ENCODE data around the gene PCP4.
"Not testable (repeated sequence)": the region's sequence is repeated elsewhere in the genome, so short reads cannot be mapped to it uniquely, and the experiment has no call there.

The PCP4 gene

DNA sequence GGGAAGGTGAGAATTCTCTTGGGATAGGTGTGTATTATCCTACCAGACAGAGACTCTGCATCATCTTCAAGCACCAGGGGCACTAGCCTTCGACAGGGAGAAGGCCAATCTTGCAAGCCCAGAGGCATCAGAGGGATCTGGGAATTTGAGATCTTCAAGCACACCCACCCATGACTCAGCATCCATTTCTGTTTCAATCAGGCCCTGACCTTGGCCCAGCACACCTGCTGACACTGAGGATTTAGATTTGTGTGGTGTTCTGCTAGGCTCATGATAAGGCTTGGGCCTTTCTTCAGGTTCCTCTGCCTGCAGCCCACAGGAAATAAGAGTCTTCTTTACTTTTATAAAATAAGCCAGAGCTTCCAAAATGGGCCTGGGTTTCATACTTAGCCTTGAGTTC, 6.6 kb upstream of the PCP4 start:
- DNase-seq = no peak

DNA sequence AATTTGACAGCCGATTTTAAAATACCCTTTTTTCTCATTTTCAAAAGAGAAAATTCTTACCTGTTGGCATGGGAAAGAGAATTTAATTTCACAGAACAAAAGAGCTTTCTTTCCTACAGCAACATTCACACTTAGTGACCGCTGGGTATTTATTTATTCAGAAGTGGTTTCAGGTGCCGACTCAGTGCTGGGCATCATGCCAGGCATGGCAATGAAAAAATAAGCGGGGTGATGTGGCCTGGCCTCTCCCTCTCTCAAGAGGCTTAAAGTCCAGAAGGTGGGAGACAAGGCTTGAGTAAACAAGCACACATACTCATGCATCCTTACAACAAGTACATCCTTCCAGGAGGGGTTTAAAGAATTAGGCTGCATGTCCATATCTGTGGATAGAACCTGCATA, 4.1 kb upstream of the PCP4 start:
- DNase-seq = no peak

DNA sequence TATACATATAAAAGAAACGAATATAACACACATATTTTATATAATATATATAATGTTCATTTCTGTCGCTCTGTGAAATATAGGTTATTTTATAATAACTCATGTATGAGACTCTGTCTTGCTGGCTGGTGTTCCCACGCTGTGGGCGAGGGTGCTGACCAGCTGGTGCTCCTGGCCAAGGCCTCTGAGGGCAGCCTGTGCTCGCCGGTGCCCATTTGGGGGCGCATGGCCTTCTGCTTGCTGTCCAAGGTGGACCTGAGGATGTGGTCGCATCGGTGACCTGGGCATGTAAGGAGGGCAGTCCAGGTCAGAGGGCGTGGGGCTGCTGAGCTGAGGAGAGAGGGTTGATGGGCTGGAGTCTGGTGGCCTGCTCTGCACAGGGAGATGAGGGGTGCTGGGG, 1.1 kb upstream of the PCP4 start:
- DNase-seq = no peak

DNA sequence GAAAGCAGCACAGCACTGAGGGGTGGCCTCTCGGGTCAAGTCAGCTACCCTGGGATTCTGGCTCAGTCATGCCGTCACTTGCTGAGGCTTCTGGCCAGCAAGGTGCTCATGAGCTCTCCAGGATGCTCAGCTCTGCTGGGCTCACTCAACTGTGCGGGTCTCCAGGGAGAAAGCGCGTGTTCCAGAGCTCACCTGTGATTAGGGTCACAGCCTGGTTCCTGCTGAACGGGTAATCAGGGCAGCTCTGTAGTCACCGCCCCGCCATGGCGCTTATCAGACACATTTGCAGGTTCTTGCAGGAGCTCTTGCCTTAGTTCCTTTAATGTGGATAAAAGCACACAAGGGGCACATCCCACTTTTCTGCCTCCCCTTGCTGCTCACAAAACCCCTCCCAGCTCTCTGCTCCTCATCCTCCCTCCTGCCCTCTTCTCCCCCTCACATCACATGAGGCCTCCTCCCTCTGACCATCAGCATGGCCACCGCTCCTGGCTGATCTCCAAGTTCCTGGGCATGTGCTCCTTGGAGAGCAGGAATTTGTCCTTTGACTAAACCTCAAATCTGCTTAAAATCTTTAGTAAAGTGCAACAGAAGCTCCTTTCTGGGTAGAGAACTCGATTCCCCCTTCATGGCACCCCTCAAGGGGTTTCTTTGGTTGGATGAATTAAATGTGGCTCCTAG, 2.0 kb downstream of the PCP4 start:
- DNase-seq = peak; percentile 17

DNA sequence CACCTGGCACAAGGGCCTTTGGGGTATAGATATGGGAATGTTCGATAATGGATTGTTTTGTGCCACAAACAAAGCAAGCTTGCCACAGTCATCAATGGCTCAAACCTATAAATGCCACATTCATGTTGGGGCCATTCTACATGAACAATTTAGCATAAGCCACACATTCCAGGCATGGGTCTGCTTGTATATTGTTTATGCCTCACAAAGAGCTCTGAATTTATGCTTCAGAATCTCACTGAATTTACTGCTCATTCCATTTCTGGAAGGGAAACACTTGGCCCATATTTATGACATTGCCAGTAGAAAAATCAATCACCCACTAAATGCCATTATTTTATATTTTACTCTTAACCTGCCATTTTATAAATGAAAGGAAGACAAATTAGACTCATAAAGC, 6.4 kb downstream of the PCP4 start:
- DNase-seq = no peak

DNA sequence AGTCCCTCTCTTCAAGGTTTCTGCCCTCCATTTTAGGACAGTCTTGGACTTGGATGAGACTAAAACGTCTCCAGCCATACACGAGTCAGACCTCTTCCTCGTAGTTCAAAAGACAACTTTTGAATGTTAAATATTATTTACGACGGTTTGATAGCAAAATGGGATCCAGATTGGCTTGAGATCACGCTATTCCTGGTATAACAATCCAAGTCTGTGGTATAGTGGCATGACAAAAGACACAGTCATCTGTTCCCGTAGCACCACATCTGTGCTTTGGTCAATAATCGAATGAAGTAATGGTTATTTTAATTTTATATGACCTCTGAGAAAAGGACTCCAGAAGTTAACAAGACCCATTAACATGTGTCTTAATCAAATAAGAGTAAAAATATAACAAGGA, 7.0 kb downstream of the PCP4 start:
- no peak for DNase-seq

DNA sequence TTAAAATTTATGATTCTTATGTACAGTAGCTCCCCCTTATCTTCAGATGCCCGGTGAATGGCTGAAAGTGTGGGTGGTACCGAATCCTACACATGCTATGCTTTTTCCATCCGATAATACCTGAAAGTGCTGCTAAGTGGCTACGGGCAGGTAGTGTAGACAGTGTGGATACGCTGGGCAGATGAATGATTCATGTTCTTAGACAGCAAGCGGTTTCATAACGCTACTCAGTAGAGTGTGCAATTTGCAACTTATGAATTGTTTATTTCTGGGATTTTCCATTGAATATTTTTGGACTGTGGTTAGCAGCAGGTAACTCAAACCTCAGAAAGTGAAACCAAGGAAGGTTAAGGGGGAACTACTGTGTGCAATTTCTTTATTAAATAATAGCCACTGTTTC, 7.5 kb downstream of the PCP4 start:
- no peak for DNase-seq

DNA sequence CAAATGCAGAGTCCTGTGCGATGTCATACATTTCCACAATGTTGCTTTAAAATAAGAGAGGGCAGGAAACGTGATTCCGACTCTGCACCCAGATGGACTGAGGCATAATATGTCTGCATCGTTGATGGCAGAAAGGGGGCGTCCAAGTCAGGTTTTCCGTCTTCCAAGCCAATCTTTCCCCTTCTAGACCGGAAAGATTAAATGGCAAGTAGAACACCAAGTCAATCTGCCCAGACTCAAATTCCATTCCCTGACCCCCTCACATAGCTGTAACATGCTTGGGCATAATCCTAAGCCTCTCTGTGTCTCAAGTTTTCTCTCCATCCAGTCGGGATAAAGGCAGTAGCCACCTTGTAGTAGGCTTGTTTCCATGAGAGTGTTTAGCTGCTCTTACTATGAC, 14.4 kb downstream of the PCP4 start:
- no peak for DNase-seq

DNA sequence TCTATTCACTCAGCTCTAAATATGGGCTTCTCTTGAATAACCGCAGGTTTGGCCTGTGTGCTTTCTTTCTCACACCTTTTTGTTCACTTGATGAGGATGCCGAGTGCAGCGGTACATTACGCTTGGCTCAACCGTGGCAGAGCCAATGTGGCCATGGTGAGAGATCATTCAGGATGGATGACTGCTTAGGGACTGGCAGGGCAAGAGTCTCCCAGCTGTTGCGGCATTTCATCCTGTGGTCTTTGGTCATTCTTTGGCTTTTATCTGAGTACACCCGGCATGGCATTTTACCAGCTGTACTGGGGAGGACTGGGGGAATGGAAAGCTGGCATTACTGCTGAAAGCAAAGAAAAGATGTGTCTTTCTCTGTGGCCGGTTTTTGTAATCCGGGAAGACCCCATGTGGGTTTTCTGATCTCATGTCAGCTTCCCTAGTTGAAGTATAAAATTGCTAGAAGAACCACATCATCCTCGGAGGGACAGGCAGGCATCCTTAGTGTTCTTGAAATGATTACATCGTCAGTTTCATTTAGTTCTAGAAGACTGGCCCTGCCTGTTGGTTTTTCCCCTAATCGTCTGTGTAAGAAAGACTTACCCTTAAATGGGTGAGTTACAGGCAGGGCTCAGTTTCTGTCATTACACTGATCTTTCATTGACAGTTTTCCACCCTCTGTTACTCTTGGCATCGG, 15.1 kb downstream of the PCP4 start:
- DNase-seq = no peak

DNA sequence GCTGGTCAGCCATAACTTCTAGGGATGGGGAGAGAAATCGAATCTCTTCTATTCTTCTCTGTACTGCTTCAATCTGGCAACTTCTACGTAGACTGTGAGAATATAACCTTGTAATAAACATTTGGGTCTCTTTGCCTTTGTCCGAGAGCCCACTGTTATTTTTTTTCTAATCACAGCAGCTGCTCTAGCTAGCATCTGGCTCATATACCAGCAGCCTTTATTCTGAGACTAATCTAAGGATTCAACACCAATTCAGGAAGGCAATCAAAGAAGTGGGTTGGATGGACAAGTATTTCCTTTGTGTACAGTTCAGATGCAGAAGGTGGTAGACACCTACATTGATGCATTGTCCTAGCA, 15.6 kb downstream of the PCP4 start:
- no peak for DNase-seq

DNA sequence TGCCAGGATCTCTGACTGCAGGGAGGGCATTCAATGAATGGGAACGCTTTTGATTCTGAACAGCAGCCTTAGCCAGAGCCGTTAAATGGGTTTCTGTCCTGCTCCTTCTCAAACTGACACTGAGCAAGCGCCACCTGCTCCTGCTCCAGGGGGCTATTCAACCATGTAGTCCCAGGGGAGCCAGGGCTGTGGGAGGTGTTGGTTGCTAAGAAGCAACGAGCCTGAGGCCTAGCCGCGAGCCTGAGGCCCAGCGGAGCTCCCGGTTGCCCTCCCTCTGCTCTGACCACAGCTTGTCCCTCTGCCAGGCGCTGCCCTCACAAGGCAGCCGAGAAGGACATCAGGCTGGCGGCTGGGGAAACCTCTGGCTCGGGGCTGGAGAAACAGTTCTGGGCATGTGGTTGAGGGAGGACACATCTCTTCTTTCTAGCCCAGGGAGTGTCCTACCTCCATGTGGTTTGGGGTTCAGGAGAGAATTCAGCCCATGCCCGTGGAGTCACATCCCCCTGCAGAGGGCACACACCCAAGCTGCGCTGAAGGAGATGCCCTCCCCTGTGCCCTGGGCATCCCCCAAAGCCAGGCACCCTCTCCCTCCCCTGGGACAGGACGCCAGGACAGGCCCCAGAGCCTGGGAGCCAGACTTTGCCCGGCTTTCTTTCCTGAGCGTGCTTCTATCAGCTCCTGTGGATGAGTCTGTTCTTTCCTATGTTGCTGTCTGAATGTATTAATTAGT, 18.0 kb downstream of the PCP4 start:
- DNase-seq = peak; percentile 43

DNA sequence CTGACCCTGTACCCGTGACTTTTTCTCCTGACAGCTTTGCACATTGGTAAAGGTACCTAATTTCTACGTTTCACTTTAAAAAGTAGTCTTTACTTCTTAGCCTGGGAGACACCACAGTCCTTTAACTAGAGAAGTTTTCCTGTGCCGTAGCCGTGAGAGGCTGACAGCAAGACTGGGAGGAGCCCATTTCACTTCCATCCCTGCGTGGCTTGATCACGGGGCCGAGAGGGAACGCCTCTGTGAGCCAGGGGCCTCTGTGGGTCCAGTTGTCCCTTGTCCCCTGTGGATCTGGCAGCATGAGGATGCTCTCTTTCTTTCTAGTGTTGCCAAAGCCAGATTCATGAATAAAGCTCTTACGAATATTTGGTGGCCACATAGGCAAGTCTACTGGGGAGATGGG, 21.6 kb downstream of the PCP4 start:
- DNase-seq = no peak

DNA sequence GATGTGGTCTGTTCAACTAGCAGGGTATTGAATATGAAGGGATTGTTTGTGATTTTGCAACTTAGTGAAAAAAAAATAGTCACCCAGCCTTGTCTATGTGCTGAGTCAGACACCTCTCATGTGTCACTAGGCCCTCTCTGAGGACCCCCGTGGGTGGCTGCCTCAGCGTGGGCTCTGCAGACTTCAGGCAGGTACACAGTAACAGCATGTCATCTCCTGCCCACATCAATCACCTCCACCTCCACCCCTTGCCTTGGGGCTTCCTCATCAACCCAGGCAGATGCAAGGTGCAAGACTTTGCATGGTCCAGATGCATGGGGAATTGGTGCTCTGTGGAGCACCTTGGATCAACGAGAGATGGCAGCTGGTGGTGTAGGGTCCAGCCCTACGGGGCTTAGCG, 23.9 kb downstream of the PCP4 start:
- no peak for DNase-seq

DNA sequence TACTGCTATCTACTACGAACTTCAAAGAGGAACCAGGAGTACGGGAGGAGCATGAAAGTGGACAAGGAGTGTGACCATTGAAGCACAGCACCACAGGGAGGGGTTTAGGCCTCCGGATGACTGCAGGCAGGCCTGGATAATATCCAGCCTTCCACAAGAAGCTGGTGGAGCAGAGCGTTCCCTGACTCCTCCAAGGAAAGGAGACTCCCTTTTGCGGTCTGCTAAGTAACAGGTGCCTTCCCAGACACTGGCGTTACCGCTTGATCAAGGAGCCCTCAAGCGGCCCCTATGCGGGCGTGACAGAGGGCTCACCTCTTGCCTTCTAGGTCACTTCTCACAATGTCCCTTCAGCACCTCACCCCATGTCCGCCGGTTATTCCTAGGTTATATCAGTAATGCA, 24.6 kb downstream of the PCP4 start:
- DNase-seq = not testable (repeated sequence)

DNA sequence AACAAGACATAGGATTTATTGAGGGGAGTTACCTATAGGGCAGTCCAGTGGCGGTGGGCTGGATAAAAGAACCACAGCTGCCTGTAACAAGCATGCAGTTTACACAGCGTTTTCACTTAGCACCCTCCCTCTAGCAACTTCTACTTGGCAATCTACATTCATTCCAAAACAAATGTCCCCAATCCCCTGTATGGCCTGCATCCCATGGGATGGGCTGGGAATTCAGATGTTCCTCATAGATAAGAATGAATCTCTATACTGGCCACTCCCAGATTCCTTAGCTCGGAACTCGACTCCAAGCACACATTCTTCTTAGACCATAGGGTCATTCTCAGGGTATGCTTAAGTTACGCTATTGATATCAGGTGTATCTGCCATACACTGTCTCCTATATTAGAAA, 33.3 kb downstream of the PCP4 start:
- DNase-seq = no peak

DNA sequence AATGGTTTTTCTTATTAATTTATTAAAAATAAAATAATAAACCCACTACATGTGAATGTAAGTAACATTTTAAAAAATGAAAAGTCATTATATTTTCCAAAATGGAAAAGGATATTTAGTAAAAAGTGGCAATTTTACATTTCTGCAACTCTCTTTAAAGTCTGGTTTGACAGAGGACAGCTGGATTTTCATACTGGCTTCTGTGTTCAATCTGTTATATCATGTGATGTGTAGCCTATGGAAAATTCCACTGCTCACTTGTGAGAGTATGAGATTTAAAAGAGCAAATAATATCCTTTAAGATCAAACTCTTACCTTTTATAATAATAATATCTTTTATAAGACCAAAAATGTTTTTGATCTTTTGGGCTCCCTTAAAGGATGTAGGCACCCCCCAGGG, 33.7 kb downstream of the PCP4 start:
- DNase-seq = no peak

DNA sequence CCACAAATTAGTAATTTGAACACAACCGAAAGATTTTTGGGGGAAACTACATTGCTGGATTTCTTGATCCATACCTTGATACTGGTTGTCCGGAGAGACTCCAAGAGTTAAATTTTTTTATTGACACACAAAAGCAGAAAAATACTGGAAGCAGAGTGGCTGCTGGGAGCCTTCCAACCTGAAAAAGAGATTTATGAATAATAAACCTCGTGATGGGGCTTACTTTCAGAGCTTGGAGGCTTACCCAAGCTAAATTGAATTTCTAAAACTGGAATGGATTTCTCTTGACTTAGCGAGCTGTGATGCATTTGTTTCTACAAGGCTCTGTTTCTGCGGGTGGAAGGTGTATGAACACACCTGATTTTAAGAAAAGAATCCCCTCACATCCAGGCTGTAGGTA, 35.7 kb downstream of the PCP4 start:
- no peak for DNase-seq

DNA sequence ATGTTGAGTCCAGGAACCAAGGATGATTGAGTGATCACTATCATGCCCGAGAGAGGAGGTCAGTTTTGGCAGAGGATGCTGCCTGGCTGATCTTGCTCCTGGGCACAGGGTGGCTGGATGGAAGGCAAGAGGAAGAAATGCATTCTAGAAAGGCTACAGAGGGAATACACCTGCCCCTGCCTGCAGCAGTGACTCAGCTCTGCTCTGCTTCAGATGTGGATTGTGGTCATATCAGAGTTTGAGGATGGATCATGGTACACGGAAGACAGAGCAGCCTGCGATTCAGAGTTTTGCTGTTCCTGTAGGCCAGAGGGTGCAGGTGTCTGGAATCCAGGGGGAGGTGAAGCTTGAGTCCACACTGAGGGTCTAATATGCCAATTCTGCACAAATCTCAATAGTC, 37.2 kb downstream of the PCP4 start:
- no peak for DNase-seq

DNA sequence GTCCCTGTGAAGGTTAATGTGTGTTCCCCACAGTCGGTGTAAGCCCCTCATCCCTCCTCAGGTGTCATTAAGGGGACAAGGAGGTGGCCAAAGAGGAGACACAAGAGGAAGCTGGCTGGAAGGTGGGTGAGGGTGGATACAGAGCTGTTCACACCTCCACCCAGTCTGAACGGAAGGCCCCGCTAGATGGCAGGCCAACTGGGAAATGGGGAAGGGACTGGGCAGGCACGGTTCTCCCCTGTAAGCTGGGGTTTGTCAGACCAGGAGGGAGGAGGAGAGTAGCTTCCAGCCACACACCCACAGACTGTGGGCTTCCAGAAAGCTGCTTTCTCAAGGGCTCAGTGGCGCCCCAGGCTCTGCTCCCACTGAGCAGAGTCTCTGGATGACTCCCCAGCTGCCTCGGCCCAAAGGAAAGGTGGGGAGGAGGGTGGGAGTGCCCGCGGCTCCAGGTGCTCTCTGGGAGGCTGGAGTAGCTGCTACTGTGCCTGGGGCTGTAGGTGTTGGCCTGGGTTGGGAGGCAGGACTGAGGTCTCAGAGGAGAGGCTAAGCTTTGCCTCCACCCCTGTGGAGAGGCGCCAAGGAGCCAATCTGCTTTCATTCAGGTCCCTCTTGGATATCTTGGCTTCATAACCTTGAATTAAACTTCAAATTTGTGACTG, 41.2 kb downstream of the PCP4 start:
- DNase-seq = no peak

DNA sequence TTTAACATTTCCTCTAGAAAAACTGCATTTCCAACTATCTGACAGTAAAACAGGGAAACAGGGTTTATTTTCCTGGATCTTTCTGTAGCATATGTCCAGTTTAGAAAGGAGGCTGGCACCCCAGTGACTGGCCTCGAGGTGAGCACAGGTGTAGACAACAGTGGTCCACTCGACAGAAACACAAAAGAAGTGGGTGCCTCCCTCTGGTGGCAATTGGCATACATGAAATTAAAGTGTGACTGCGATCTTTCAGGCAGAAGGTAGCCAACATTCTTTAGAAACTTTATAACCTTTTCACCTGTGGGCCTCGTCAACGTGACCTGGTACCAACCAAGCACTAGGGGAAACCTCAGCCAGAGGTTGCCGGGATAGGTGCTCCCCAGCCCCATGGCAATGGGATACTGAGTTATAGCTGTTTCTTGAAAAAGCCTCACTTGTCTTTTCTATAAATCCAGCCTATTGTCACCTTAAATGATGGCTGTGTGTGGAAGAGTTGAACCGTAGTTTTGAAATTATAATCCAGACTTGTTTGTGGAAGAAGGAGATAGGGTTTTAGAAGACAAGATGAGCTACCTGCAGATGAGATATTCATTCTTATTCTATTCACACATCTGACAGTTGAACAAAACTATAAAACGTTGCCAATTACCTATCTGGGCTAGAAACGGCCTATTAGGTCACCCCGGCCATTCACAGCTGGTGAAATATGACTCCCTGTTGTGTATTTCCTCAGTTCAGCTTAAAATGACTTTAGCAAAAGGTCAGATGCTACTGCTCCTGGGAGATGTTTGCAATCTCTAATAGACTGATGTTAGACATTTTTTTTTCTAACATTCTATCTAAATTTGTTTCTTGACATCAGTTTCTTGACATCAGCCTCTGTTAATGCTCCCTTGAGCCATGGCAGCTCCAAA, 44.3 kb downstream of the PCP4 start:
- DNase-seq = no peak

DNA sequence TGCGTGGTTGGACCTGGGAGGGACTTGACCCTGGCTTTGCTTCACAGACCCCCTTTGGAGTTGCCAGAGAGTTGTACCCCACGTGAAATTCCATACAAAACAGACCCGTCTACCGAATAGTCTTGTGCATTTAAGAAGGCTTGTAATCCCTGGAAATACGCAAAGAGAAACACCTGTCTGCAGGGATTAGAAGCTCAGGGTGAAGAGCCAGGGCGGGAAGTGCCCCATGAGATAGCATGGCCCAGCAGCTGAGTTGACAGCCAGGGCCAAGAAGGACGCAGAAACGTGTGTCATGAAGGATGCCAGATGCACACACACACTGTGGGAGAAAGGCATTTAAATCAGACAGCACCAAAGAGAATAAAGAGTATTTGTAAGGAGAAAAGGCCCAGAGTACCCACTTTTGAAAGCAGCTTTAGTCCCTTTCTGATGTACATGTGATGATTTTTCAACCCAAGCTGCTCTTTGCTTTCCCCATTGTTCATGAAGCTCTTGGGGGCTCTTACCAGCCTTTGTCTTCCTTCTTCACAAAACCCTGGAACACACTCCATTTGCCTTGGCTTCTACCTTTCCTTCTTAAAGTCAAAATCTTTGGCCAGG, 46.6 kb downstream of the PCP4 start:
- no peak for DNase-seq

DNA sequence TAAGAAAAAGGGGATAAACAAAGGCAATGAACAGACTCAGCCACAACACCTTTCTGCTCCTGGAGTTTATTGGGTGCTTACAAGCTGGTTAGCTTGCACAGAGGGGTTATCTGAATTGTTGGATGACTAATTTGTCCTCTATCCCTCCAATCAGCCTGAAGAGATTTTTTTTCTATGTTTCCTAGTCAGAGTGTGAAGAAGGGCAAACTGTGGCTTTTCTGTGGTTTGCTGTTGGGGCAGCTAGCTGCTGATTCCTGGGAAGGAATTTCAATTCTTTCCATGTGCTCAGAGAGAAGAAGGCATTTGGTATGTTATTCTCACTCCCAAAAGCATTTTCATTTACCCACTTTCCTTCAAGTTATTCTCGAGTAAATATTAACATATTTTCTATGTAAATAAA, 48.6 kb downstream of the PCP4 start:
- DNase-seq = no peak
